Right atrium auricular region (tissue), 2 donors: ENCODE data around the gene NCKAP5L. TPM values are rescaled to one million over a fixed set of nuclear protein-coding genes. Genes with fewer than 3 reads are reported as not detected.

Experiments used
- DNase-seq: peaks from one replicate; pipeline ENCODE4 v3.0.0-alpha.2; 2019; ENCODE audit warnings: low spot score
- H3K27ac ChIP-seq, 2 donors: fragments of 200-600 bp; sonication (generic); 1 replicate in 1 of 2; 2 replicates in 1 of 2; pipeline ENCODE4 v1.5.1; 2016 to 2019
- H3K27me3 ChIP-seq, 2 donors: fragments of 200-600 bp; sonication (generic); one replicate each; pipeline versions ENCODE4 v1.5.1 to v1.6.0; 2017 to 2019
- H3K36me3 ChIP-seq: fragments of 200-600 bp; sonication (generic); one replicate; pipeline ENCODE4 v1.5.1; 2016
- H3K4me1 ChIP-seq, 2 donors: fragments of 200-600 bp; sonication (generic); one replicate each; pipeline versions ENCODE4 v1.5.1 to v1.6.0; 2017 to 2019
- H3K4me3 ChIP-seq, 2 donors: fragments of 200-600 bp; sonication (generic); 1 replicate in 1 of 2; 2 replicates in 1 of 2; pipeline ENCODE4 v1.5.1; 2017 to 2019; ENCODE audit warnings: mild to moderate bottlenecking in 1 of 2, moderate library complexity in 1 of 2
- H3K9me3 ChIP-seq, 2 donors: fragments of 200-600 bp; sonication (generic); one replicate each; pipeline ENCODE4 v1.5.1; 2019
- CTCF ChIP-seq, 2 donors: fragments of 200-600 bp; sonication (generic); IDR thresholded peaks; one replicate each; pipeline ENCODE4 v1.5.1; 2019; ENCODE audit warnings: antibody characterized with exemption in 2 of 2
- total RNA-seq, 2 donors: library from RNA; depleted of rRNA; stranded (reverse); fragments of >200 nt; gene quantifications; one replicate each; pipeline ENCODE4 v1.1.0, GENCODE V29; 2016

The NCKAP5L gene
- total RNA-seq, 2 donors from 2014 or later, result 18.6 to 18.7 TPM

DNA sequence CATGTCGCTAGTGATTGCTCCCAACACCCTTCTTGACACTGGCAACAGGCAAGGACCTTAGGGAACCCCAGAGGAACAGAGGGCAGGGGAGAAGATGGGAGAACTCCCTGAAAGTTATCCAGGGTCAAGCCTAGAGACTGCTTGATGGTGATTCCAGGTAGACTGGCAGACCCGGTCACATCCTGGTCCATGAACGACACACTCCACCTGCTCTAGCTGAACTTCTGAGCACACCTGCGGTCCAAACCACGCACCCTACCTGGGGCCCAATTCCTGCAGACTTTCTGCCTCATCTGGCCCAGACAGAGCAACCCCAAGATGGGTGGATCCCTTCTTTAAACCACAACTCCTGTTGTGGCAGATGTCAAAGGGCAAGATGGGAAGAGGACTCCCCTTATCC lies 34.2 kb downstream of the NCKAP5L start:
- H3K4me1 ChIP-seq, result no peaks in the 10 kb centered on the region
- H3K27ac ChIP-seq, result no peak overlapping the region
- H3K9me3 ChIP-seq, result no peaks in the 10 kb centered on the region
- no peak overlapping the region for H3K4me3 ChIP-seq
- peaks cover 54% of the 10 kb centered on the region for H3K36me3 ChIP-seq
- H3K27me3 ChIP-seq, result no peaks in the 10 kb centered on the region
- TF ChIP-seq CTCF (IDR thresholded peaks at IDR 0.05), result no peak
- no peak for DNase-seq

DNA sequence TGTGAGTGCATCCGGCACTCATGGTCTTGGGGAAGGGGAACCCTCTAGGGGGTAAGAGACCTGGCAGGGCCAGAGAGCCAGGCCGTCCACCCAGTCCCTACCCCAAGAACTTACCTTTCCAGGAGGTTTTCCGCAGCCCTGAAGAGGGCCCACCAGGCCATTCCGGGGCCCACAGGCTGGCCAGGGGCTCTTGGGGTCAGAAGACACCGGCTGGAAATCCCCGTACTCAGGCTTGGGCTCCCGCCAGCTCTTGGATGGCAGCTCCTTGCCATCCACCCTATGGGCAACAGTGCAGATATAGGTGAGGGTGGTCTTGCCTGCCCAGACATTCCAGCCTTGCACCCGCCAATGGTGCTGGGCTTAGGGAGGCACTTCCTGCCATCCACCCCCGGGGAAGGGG lies 34.6 kb downstream of the NCKAP5L start:
- TF ChIP-seq CTCF (IDR thresholded peaks at IDR 0.05), result no peak
- Histone ChIP-seq H3K27me3 (no peaks in the 10 kb centered on the region), H3K27ac (no peak overlapping the region), H3K4me1 (no peaks in the 10 kb centered on the region), H3K9me3 (no peaks in the 10 kb centered on the region), H3K4me3 (no peak overlapping the region), H3K36me3 (peaks cover 49% of the 10 kb centered on the region)
- no peak for DNase-seq

- no peak overlapping the region for H3K27ac ChIP-seq
- peaks cover 44% of the 10 kb centered on the region for H3K36me3 ChIP-seq
- H3K4me1 ChIP-seq, result no peaks in the 10 kb centered on the region
- no peak overlapping the region for H3K4me3 ChIP-seq
- DNase-seq, result no peak
- no peaks in the 10 kb centered on the region for H3K9me3 ChIP-seq
- no peak for TF ChIP-seq CTCF (IDR thresholded peaks at IDR 0.05)
- no peaks in the 10 kb centered on the region for H3K27me3 ChIP-seq
Measured at GRCh38 chr12:49792976-49793580, 35.1 kb downstream of the NCKAP5L start.

DNA sequence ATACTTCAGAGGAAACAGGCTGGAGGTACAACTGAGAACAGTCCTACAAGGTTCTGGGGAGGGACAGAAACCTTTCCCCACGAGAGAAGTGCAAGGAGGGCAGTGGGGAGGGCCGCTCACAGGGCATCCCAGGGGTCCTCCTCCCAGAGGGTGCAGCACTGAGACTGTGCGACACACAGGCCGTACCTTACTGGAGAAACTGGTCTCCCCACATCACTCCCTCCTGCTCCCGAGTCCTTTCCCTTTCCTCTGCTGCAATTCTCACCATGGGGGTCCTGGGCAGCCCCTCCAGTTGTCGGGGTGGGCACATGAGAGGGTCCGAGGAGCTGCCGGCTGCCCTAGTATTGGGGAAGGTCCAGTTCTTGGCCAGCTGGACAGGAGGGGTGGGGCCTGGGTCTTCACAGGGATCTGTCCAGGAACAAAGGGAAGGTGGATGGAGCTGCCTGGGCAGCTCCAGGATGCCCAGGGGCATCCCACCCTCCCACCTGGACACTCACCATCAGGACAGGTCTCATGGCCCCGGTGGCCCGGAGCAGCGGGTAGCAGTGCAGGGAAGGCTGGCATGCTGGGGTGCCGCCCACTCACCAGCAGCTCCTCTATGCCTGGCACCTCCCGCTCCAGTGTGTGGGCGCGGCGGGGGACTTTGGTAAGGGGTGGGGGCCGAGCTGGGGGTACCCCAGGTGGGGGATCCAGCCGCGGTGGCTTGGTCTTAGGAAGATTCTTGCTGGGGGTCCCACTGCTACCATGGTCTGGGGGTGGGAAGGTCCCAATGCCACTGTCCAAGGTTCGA lies 35.8 kb downstream of the NCKAP5L start:
- Histone ChIP-seq H3K4me3 (no peak overlapping the region), H3K4me1 (no peaks in the 10 kb centered on the region), H3K27me3 (no peaks in the 10 kb centered on the region), H3K36me3 (peaks cover 37% of the 10 kb centered on the region), H3K27ac (no peak overlapping the region), H3K9me3 (no peaks in the 10 kb centered on the region)
- DNase-seq, result no peak
- TF ChIP-seq CTCF (IDR thresholded peaks at IDR 0.05), result no peak

GRCh38 chr12:49791700-49792099 lies 36.5 kb downstream of the NCKAP5L start:
- H3K27ac ChIP-seq, result no peak overlapping the region
- H3K27me3 ChIP-seq, result no peaks in the 10 kb centered on the region
- no peaks in the 10 kb centered on the region for H3K9me3 ChIP-seq
- DNase-seq, result no peak
- no peak overlapping the region for H3K4me3 ChIP-seq
- no peak for TF ChIP-seq CTCF (IDR thresholded peaks at IDR 0.05)
- peaks cover 30% of the 10 kb centered on the region for H3K36me3 ChIP-seq
- no peaks in the 10 kb centered on the region for H3K4me1 ChIP-seq
